Measurements from ENCODE around the gene ITGAV. TPM values are rescaled to one million over a fixed set of nuclear protein-coding genes. Genes with fewer than 3 reads are reported as not detected.

The ITGAV gene
- total RNA-seq, 1 donor from 2014 or later = 65.6 TPM

GRCh38 chr2:186569897-186570296 is 20.0 kb upstream of the ITGAV start:
- Mint-ChIP-seq H3K36me3 (no peaks in the 10 kb centered on the region), H3K4me3 (peak overlapping the region; percentile 8), H3K4me1 (ENCODE audit: unreplicated experiment) (peaks cover 21% of the 10 kb centered on the region), H3K9me3 (no peaks in the 10 kb centered on the region), H3K27me3 (no peaks in the 10 kb centered on the region), H3K27ac (peak overlapping the region; percentile 69)
- DNase-seq (ENCODE audit: extremely low spot score, unreplicated experiment) = no peak
- TF ChIP-seq CTCF (conservative IDR thresholded peaks at IDR 0.05) = no peak

- Mint-ChIP-seq H3K27ac (peak overlapping the region; percentile 69), H3K4me1 (ENCODE audit: unreplicated experiment) (peaks cover 28% of the 10 kb centered on the region), H3K9me3 (no peaks in the 10 kb centered on the region), H3K4me3 (peak overlapping the region; percentile 23), H3K27me3 (no peaks in the 10 kb centered on the region), H3K36me3 (no peaks in the 10 kb centered on the region)
- TF ChIP-seq CTCF (conservative IDR thresholded peaks at IDR 0.05) = no peak
- DNase-seq (ENCODE audit: extremely low spot score, unreplicated experiment) = no peak
Measured at GRCh38 chr2:186570604-186571003, 19.3 kb upstream of the ITGAV start.

- Mint-ChIP-seq H3K27ac (no peak overlapping the region), H3K36me3 (no peaks in the 10 kb centered on the region), H3K4me1 (ENCODE audit: unreplicated experiment) (peaks cover 30% of the 10 kb centered on the region), H3K9me3 (no peaks in the 10 kb centered on the region), H3K4me3 (no peak overlapping the region), H3K27me3 (no peaks in the 10 kb centered on the region)
- DNase-seq (ENCODE audit: extremely low spot score, unreplicated experiment) = no peak
- TF ChIP-seq CTCF (conservative IDR thresholded peaks at IDR 0.05) = no peak
Measured at GRCh38 chr2:186572705-186573104, 17.2 kb upstream of the ITGAV start.

GRCh38 chr2:186573531-186573930 is 16.3 kb upstream of the ITGAV start:
- H3K9me3 Mint-ChIP-seq = no peaks in the 10 kb centered on the region
- peaks cover 30% of the 10 kb centered on the region for H3K4me1 Mint-ChIP-seq (ENCODE audit: unreplicated experiment)
- no peaks in the 10 kb centered on the region for H3K27me3 Mint-ChIP-seq
- no peak overlapping the region for H3K4me3 Mint-ChIP-seq
- DNase-seq (ENCODE audit: extremely low spot score, unreplicated experiment) = no peak
- no peak for TF ChIP-seq CTCF (conservative IDR thresholded peaks at IDR 0.05)
- no peak overlapping the region for H3K27ac Mint-ChIP-seq
- H3K36me3 Mint-ChIP-seq = no peaks in the 10 kb centered on the region

- H3K9me3 Mint-ChIP-seq = no peaks in the 10 kb centered on the region
- no peaks in the 10 kb centered on the region for H3K36me3 Mint-ChIP-seq
- no peak overlapping the region for H3K4me3 Mint-ChIP-seq
- H3K27ac Mint-ChIP-seq = peak overlapping the region; percentile 76
- no peak for DNase-seq (ENCODE audit: extremely low spot score, unreplicated experiment)
- no peak for TF ChIP-seq CTCF (conservative IDR thresholded peaks at IDR 0.05)
- H3K27me3 Mint-ChIP-seq = no peaks in the 10 kb centered on the region
- H3K4me1 Mint-ChIP-seq (ENCODE audit: unreplicated experiment) = peaks cover 24% of the 10 kb centered on the region
Measured at GRCh38 chr2:186575302-186575701, 14.6 kb upstream of the ITGAV start.

GRCh38 chr2:186575856-186576255 is 14.0 kb upstream of the ITGAV start:
- no peaks in the 10 kb centered on the region for H3K27me3 Mint-ChIP-seq
- H3K4me1 Mint-ChIP-seq (ENCODE audit: unreplicated experiment) = peaks cover 18% of the 10 kb centered on the region
- H3K9me3 Mint-ChIP-seq = no peaks in the 10 kb centered on the region
- no peak for TF ChIP-seq CTCF (conservative IDR thresholded peaks at IDR 0.05)
- no peak overlapping the region for H3K4me3 Mint-ChIP-seq
- H3K36me3 Mint-ChIP-seq = no peaks in the 10 kb centered on the region
- no peak for DNase-seq (ENCODE audit: extremely low spot score, unreplicated experiment)
- H3K27ac Mint-ChIP-seq = peak overlapping the region; percentile 76
